H1 (cell line): Measurements from ENCODE around the gene ATP1B3. TPM values are rescaled to one million over a fixed set of nuclear protein-coding genes. Genes with fewer than 3 reads are reported as not detected.

Experiments
- CTCF ChIA-PET: fragments of 300-600 bp; sonication (Branson Sonifier 250); formaldehyde crosslinking; loops from one replicate; lab custom pipeline; 2021; ENCODE audit not compliant: partially characterized antibody; lab: Charles Lee
- POLR2A ChIA-PET: fragments of 300-600 bp; sonication (Branson Sonifier 250); formaldehyde crosslinking; loops from one replicate; lab custom pipeline; 2021; ENCODE audit warnings: inconsistent platforms; ENCODE audit not compliant: partially characterized antibody; lab: Charles Lee
- DNase-seq, 2 experiments: peaks; one replicate each; pipeline versions ENCODE4 v3.0.0 to v3.0.0-alpha.2; 2010 to 2022; ENCODE audit warnings: low spot score in 2 of 2, low read depth in 1 of 2, mixed read lengths in 1 of 2
- FAIRE-seq: peaks from 2 replicates; lab custom pipeline; 2011; peaks lifted over from hg19 to GRCh38; lab: Jason Lieb, UNC
- H2AFZ ChIP-seq: 2 replicates; pipeline ENCODE4 v1.8.1; 2012; ENCODE audit warnings: low read length, inconsistent platforms
- H2AK5ac ChIP-seq: 2 replicates; pipeline ENCODE4 v1.6.1; 2013; ENCODE audit warnings: low read depth, low read length
- H2BK120ac ChIP-seq: replicated peaks from 2 replicates; pipeline ENCODE3; 2013; ENCODE audit warnings: low read depth, low read length, inconsistent platforms
- H2BK12ac ChIP-seq: 2 replicates; pipeline ENCODE4 v1.6.1; 2013; ENCODE audit warnings: low read depth, low read length
- H2BK15ac ChIP-seq: 2 replicates; pipeline ENCODE4 v1.6.1; 2013; ENCODE audit warnings: low read length
- H2BK20ac ChIP-seq: 2 replicates; pipeline ENCODE4 v1.6.1; 2013; ENCODE audit warnings: low read length
- H2BK5ac ChIP-seq: 2 replicates; pipeline ENCODE4 v1.6.1; 2013; ENCODE audit warnings: low read depth, low read length
- H3K14ac ChIP-seq: 2 replicates; pipeline ENCODE4 v1.6.1; 2013; ENCODE audit warnings: inconsistent platforms; ENCODE audit not compliant: insufficient read length
- H3K18ac ChIP-seq: 2 replicates; pipeline ENCODE4 v1.6.1; 2013; ENCODE audit warnings: low read length; ENCODE audit errors: extremely low read depth
- H3K23ac ChIP-seq: 2 replicates; pipeline ENCODE4 v1.6.1; 2013; ENCODE audit warnings: inconsistent platforms; ENCODE audit not compliant: insufficient read length
- H3K23me2 ChIP-seq: 2 replicates; pipeline ENCODE4 v1.6.1; 2013; ENCODE audit warnings: low read depth, low read length
- H3K27ac ChIP-seq: 2 replicates; pipeline ENCODE4 v1.6.1; 2011; ENCODE audit warnings: low read depth, low read length, inconsistent platforms
- H3K27me3 ChIP-seq, 4 experiments: replicated peaks in 1 of 4; 1 replicate in 1 of 4; 2 replicates in 3 of 4; pipeline versions ENCODE4 v1.6.1 to v1.8.1; 2011 to 2013; ENCODE audit warnings: low read length in 3 of 4, mild to moderate bottlenecking in 3 of 4, inconsistent platforms in 2 of 4, mixed read lengths in 2 of 4, moderate library complexity in 1 of 4; ENCODE audit not compliant: control insufficient read depth in 3 of 4, insufficient read depth in 3 of 4; ENCODE audit errors: extremely low read depth in 1 of 4
- H3K36me3 ChIP-seq, 4 experiments: 2 replicates each; pipeline versions ENCODE4 v1.6.1 to v1.8.1; 2011 to 2013; ENCODE audit warnings: mild to moderate bottlenecking in 4 of 4, low read length in 3 of 4, moderate library complexity in 2 of 4, control low read depth in 1 of 4, inconsistent platforms in 1 of 4; ENCODE audit not compliant: insufficient read depth in 4 of 4, control insufficient read depth in 2 of 4
- H3K4ac ChIP-seq: replicated peaks from 2 replicates; pipeline ENCODE3; 2013; ENCODE audit warnings: low read length, low read depth, mixed read lengths, inconsistent platforms; ENCODE audit not compliant: insufficient read length
- H3K4me1 ChIP-seq, 4 experiments: replicated peaks in 1 of 4; 1 replicate in 1 of 4; 2 replicates in 3 of 4; pipeline versions ENCODE4 v1.6.1 to v1.8.1; 2011 to 2013; ENCODE audit warnings: low read length in 3 of 4, inconsistent platforms in 2 of 4, mixed read lengths in 1 of 4; ENCODE audit not compliant: insufficient read depth in 4 of 4, control insufficient read depth in 3 of 4
- H3K4me2 ChIP-seq, 2 experiments: 2 replicates each; pipeline versions ENCODE4 v1.6.1 to v1.8.1; 2011 to 2013; ENCODE audit warnings: low read depth in 2 of 2, low read length in 2 of 2, control low read depth in 1 of 2, inconsistent platforms in 1 of 2, mild to moderate bottlenecking in 1 of 2; ENCODE audit not compliant: insufficient read depth in 1 of 2
- H3K4me3 ChIP-seq, 4 experiments: fragments of 200-600, 300-600 bp in 1 of 4; sonication (generic), shearing (Covaris generic), sonication (Bioruptor Twin) in 1 of 4; 2 replicates each; pipeline versions ENCODE4 v1.5.1 to v1.8.1; 2011 to 2016; ENCODE audit warnings: low read length in 4 of 4, low read depth in 3 of 4, control low read depth in 2 of 4, inconsistent platforms in 2 of 4, mild to moderate bottlenecking in 2 of 4, mixed read lengths in 1 of 4, moderate library complexity in 1 of 4; ENCODE audit not compliant: insufficient read depth in 2 of 4; ENCODE audit errors: extremely low read depth in 1 of 4
- H3K56ac ChIP-seq: replicated peaks from 2 replicates; pipeline ENCODE3; 2013; ENCODE audit warnings: low read depth, mild to moderate bottlenecking, mixed read lengths, low read length, inconsistent platforms; ENCODE audit not compliant: insufficient read length
- H3K79me1 ChIP-seq: 2 replicates; pipeline ENCODE4 v1.6.1; 2013; ENCODE audit warnings: low read depth, low read length, control low read depth
- H3K79me2 ChIP-seq, 2 experiments: 2 replicates each; pipeline versions ENCODE4 v1.6.1 to v1.8.1; 2012 to 2013; ENCODE audit warnings: low read length in 2 of 2, mild to moderate bottlenecking in 2 of 2, inconsistent platforms in 1 of 2; ENCODE audit not compliant: insufficient read depth in 2 of 2, control insufficient read depth in 1 of 2
- H3K9ac ChIP-seq, 4 experiments: replicated peaks in 1 of 4; 1 replicate in 1 of 4; 2 replicates in 3 of 4; pipeline versions ENCODE4 v1.6.1 to v1.8.1; 2011 to 2013; ENCODE audit warnings: low read depth in 3 of 4, low read length in 3 of 4, control low read depth in 2 of 4, mild to moderate bottlenecking in 2 of 4, moderate library complexity in 2 of 4, inconsistent platforms in 1 of 4; ENCODE audit errors: extremely low read depth in 1 of 4
- H3K9me3 ChIP-seq, 2 experiments: 2 replicates each; pipeline versions ENCODE4 v1.6.1 to v1.8.1; 2012 to 2013; ENCODE audit warnings: mild to moderate bottlenecking in 2 of 2, moderate library complexity in 2 of 2, control low read depth in 1 of 2, inconsistent platforms in 1 of 2, low read depth in 1 of 2, low read length in 1 of 2, mixed read lengths in 1 of 2; ENCODE audit not compliant: insufficient read depth in 2 of 2
- H4K20me1 ChIP-seq, 2 experiments: replicated peaks in 1 of 2; 2 replicates each; pipeline versions ENCODE3 to v1.8.1; 2011 to 2013; ENCODE audit warnings: inconsistent platforms in 2 of 2, low read length in 2 of 2, mild to moderate bottlenecking in 1 of 2; ENCODE audit not compliant: insufficient read depth in 2 of 2, control insufficient read depth in 1 of 2
- H4K5ac ChIP-seq: 2 replicates; pipeline ENCODE4 v1.6.1; 2013; ENCODE audit warnings: low read length, low read depth, mixed read lengths, inconsistent platforms; ENCODE audit not compliant: insufficient read length
- H4K8ac ChIP-seq: 2 replicates; pipeline ENCODE4 v1.8.0; 2013; ENCODE audit warnings: mild to moderate bottlenecking, moderate library complexity, low read length, inconsistent platforms; ENCODE audit not compliant: insufficient read depth; ENCODE audit errors: extremely low read depth
- H4K91ac ChIP-seq: replicated peaks from 2 replicates; pipeline ENCODE3; 2013; ENCODE audit warnings: low read length, mixed read lengths, inconsistent platforms; ENCODE audit not compliant: insufficient read length
- BACH1 ChIP-seq: IDR thresholded peaks from 2 replicates; pipeline ENCODE4 v1.6.1; 2012; ENCODE audit warnings: low read length, improper control_type of control experiment
- CEBPB ChIP-seq: IDR thresholded peaks from 2 replicates; pipeline ENCODE4 v1.6.1; 2012; ENCODE audit warnings: low read depth, low read length
- CREB1 ChIP-seq: IDR thresholded peaks from 2 replicates; pipeline ENCODE4 v1.6.1; 2012; ENCODE audit warnings: inconsistent platforms
- CTBP2 ChIP-seq: IDR thresholded peaks from 2 replicates; pipeline ENCODE4 v1.7.0; 2011; ENCODE audit warnings: borderline replicate concordance, mild to moderate bottlenecking, moderate library complexity, mixed read lengths, low read length; ENCODE audit not compliant: insufficient read depth, insufficient read length
- FOSL1 ChIP-seq: IDR thresholded peaks from 2 replicates; pipeline ENCODE4 v1.6.1; 2011; ENCODE audit warnings: mild to moderate bottlenecking, low read depth, low read length, moderate library complexity; ENCODE audit not compliant: insufficient read depth
- HDAC2 ChIP-seq, 2 experiments: fragments of 300-600 bp in 1 of 2; sonication (generic) in 1 of 2; IDR thresholded peaks; 2 replicates each; pipeline ENCODE4 v1.6.1; 2011 to 2012; ENCODE audit warnings: low read depth in 2 of 2, low read length in 2 of 2, mild to moderate bottlenecking in 2 of 2, moderate library complexity in 2 of 2, borderline replicate concordance in 1 of 2, inconsistent platforms in 1 of 2
- JUN ChIP-seq: IDR thresholded peaks from 2 replicates; pipeline ENCODE4 v1.6.1; 2011; ENCODE audit warnings: low read depth, mild to moderate bottlenecking, improper control_type of control experiment, low read length
- KDM5A ChIP-seq: fragments of 200-600 bp; IDR thresholded peaks from 2 replicates; pipeline ENCODE4 v1.7.1; 2012; ENCODE audit warnings: mild to moderate bottlenecking, low read length, inconsistent platforms, mixed read lengths
- PHF8 ChIP-seq: fragments of 200-600 bp; sonication (generic); conservative IDR thresholded peaks from 2 replicates; pipeline ENCODE4 v1.7.1; 2012; ENCODE audit warnings: low read depth, mild to moderate bottlenecking, inconsistent platforms, low read length, moderate library complexity
- POLR2A ChIP-seq, 2 experiments: IDR thresholded peaks; 1 replicate in 1 of 2; 2 replicates in 1 of 2; pipeline ENCODE4 v1.6.1; 2011; ENCODE audit warnings: low read depth in 2 of 2, low read length in 2 of 2, mild to moderate bottlenecking in 2 of 2; ENCODE audit errors: control extremely low read depth in 1 of 2
- RXRA ChIP-seq: IDR thresholded peaks from 2 replicates; pipeline ENCODE4 v1.6.1; 2011; ENCODE audit warnings: low read depth, mild to moderate bottlenecking, low read length, moderate library complexity; ENCODE audit not compliant: insufficient read depth
- SIX5 ChIP-seq: IDR thresholded peaks from 2 replicates; pipeline ENCODE4 v1.6.1; 2011; ENCODE audit warnings: mild to moderate bottlenecking, low read depth, low read length
- TAF7 ChIP-seq: optimal IDR thresholded peaks from 2 replicates; pipeline ENCODE3; 2011; ENCODE audit warnings: low read depth, mild to moderate bottlenecking, inconsistent platforms, low read length, moderate library complexity, borderline replicate concordance
- ZNF274 ChIP-seq: IDR thresholded peaks from 2 replicates; pipeline ENCODE4 v1.7.0; 2012; ENCODE audit warnings: low read length, borderline replicate concordance; ENCODE audit errors: extremely low read depth
- WGBS, 2 experiments: shearing (Covaris generic) in 1 of 2; methylation state at CpG; one replicate each; pipeline versions ENCODE4 v1.1.6 to v1.1.7; 2013 to 2015; ENCODE audit warnings: low lambda C conversion rate in 2 of 2, mixed read lengths in 2 of 2, inconsistent platforms in 1 of 2, low coverage in 1 of 2, missing lambda C conversion rate in 1 of 2; ENCODE audit not compliant: insufficient replicate concordance in 2 of 2, insufficient coverage in 1 of 2, insufficient read length in 1 of 2; ENCODE audit errors: extremely low coverage in 1 of 2, missing lambda C conversion rate in 1 of 2; 5-methylcytosine and 5-hydroxymethylcytosine counted together
- polyA plus RNA-seq, 7 experiments: library from polyadenylated mRNA; depleted of rRNA in 3 of 7; stranded (reverse) in 5 of 7; unstranded in 2 of 7; fragments of >200 nt in 5 of 7; fragments of 200-250 nt in 2 of 7; gene quantifications; 1 replicate in 5 of 7; 2 replicates in 1 of 7; 4 replicates in 1 of 7; pipeline versions ENCODE4 v1.2.1 to v1.2.3, GENCODE V29; 2011 to 2013; ENCODE audit warnings: missing spikeins in 2 of 7, mixed read lengths in 2 of 7
- total RNA-seq: library from RNA; stranded (reverse); fragmentation: NEBNext Ultra II Directional; extraction: Animal tissue kit (Norgen Biotek cat#: 25700); gene quantifications from 2 replicates; pipeline ENCODE4 v1.2.1, GENCODE V29; 2021
- TF ChIP-seq, protein P1 (sequence below): IDR thresholded peaks from 2 replicates; pipeline ENCODE4 v1.6.1; 2012; ENCODE audit warnings: inconsistent platforms

Gene ATP1B3
- total and polyA plus RNA-seq, 2 of the 8 experiments (the other 6 are each of a cell fraction or from before 2014, with no cell fraction given): 233 to 342 TPM

DNA sequence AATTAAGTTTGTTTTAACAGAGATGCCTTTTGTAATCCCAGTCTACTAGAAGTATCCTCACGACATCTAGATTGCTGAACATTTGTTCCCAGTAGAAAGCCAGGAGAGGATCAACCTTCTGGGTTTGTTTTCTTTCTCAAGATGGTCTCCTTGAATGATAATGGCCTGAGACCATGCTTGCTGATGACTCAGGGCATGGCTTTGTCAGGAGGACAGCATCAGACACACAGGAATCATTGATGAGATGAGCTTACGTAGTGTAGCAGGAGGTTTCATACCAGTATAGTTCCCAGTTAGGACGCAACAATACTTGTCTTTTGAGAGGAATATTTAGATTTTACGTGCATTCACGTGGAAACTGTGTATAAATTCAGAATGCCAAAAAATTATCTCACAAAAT lies 38.6 kb downstream of the ATP1B3 start:
- no peak overlapping the region for H2BK12ac ChIP-seq
- H4K91ac ChIP-seq: no peak overlapping the region
- H3K4me3 ChIP-seq: no peak overlapping the region
- no peak overlapping the region for H2BK5ac ChIP-seq
- H2BK20ac ChIP-seq: no peak overlapping the region
- no peak overlapping the region for H2AFZ ChIP-seq
- H2BK15ac ChIP-seq: no peak overlapping the region
- H3K36me3 ChIP-seq: peaks cover 0 to 60% (median 31%) of the 10 kb centered on the region in 4 experiments; a peak in 6 of 8 replicates
- no peak overlapping the region for H3K4me2 ChIP-seq
- no peak overlapping the region for H3K23ac ChIP-seq
- H3K79me2 ChIP-seq: no peaks in the 10 kb centered on the region; a peak in 1 of 4 replicates
- ChIA-PET CTCF (interaction anchor here (0.7 to 3.4 kb wide), 9 partner anchors 8 to 182 kb away, joined by 3 to 20 read pairs (median 3); no protein-coding TSS in a partner anchor), POLR2A (no interaction called here)
- no peaks in the 10 kb centered on the region for H3K9me3 ChIP-seq
- no peak overlapping the region for H3K9ac ChIP-seq
- no peaks in the 10 kb centered on the region for H3K4me1 ChIP-seq
- no peak overlapping the region for H2BK120ac ChIP-seq
- no peak overlapping the region for H3K14ac ChIP-seq
- no peak overlapping the region for H3K27ac ChIP-seq
- WGBS, 2 experiments: 88% methylated on average over 5 of the region's 5 CpGs; no CpG with 5 or more reads in 1 of the 2 experiments
- DNase-seq (no peak), FAIRE-seq (no peak)
- H4K5ac ChIP-seq: no peak overlapping the region
- no peak overlapping the region for H2AK5ac ChIP-seq
- H3K27me3 ChIP-seq: no peaks in the 10 kb centered on the region
- H3K18ac ChIP-seq: no peak overlapping the region
- H3K56ac ChIP-seq: no peak overlapping the region
- no peaks in the 10 kb centered on the region for H3K79me1 ChIP-seq
- H4K20me1 ChIP-seq: no peaks in the 10 kb centered on the region
- no peak overlapping the region for H4K8ac ChIP-seq
- H3K4ac ChIP-seq: no peak overlapping the region
- H3K23me2 ChIP-seq: no peaks in the 10 kb centered on the region
- no peak for TF ChIP-seq POLR2A (IDR thresholded peaks at IDR 0.05; ENCODE audit: control extremely low read depth in 1 of 2, low read depth in 2 of 2, low read length in 2 of 2)
- no peak for TF ChIP-seq CEBPB
- TF ChIP-seq JUN: no peak
- no peak for TF ChIP-seq FOSL1
- TF ChIP-seq PHF8: no peak
- TF ChIP-seq BACH1: no peak
- no peak for TF ChIP-seq RXRA
- no peak for TF ChIP-seq TAF7
- TF ChIP-seq CREB1: no peak
- TF ChIP-seq CTBP2: no peak
- TF ChIP-seq ZNF274: no peak
- TF ChIP-seq KDM5A: no peak
- TF ChIP-seq SIX5: no peak
- TF ChIP-seq, protein P1, sequence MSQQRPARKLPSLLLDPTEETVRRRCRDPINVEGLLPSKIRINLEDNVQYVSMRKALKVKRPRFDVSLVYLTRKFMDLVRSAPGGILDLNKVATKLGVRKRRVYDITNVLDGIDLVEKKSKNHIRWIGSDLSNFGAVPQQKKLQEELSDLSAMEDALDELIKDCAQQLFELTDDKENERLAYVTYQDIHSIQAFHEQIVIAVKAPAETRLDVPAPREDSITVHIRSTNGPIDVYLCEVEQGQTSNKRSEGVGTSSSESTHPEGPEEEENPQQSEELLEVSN: no peak
- TF ChIP-seq HDAC2 (IDR thresholded peaks at IDR 0.05; ENCODE audit: borderline replicate concordance in 1 of 2, low read depth in 2 of 2, low read length in 2 of 2): no peak
